H9 (cell line): ENCODE results near the gene TMEM178B. TPM values are rescaled to one million over a fixed set of nuclear protein-coding genes. Genes with fewer than 3 reads are reported as not detected.

Experiments
- DNase-seq: peaks from one replicate; pipeline ENCODE4 v3.0.0-alpha.2; 2017
- H2AFZ ChIP-seq: one replicate; pipeline ENCODE4 v1.6.1; 2013; ENCODE audit warnings: mild to moderate bottlenecking, low read length, control low read depth, moderate library complexity
- H2AK5ac ChIP-seq: 2 replicates; pipeline ENCODE4 v1.6.1; 2013; ENCODE audit warnings: low read length, control low read depth, mixed read lengths; ENCODE audit not compliant: insufficient read length
- H2BK120ac ChIP-seq: one replicate; pipeline ENCODE4 v1.6.1; 2013; ENCODE audit warnings: low read depth, mild to moderate bottlenecking, low read length, control low read depth, inconsistent platforms; ENCODE audit not compliant: poor library complexity, severe bottlenecking
- H2BK12ac ChIP-seq: 2 replicates; pipeline ENCODE4 v1.6.1; 2013; ENCODE audit warnings: low read length, control low read depth, mixed read lengths, low read depth; ENCODE audit not compliant: insufficient read length
- H2BK15ac ChIP-seq: 2 replicates; pipeline ENCODE4 v1.6.1; 2013; ENCODE audit warnings: low read depth, low read length, control low read depth
- H2BK20ac ChIP-seq: one replicate; pipeline ENCODE4 v1.6.1; 2013; ENCODE audit warnings: low read depth, mild to moderate bottlenecking, low read length, control low read depth, inconsistent platforms; ENCODE audit not compliant: poor library complexity, severe bottlenecking
- H2BK5ac ChIP-seq: 2 replicates; pipeline ENCODE4 v1.6.1; 2013; ENCODE audit warnings: low read length, control low read depth, mixed read lengths; ENCODE audit not compliant: insufficient read length
- H3K14ac ChIP-seq: 2 replicates; pipeline ENCODE4 v1.6.1; 2013; ENCODE audit warnings: low read length, control low read depth; ENCODE audit not compliant: insufficient read depth
- H3K18ac ChIP-seq: 2 replicates; pipeline ENCODE4 v1.6.1; 2013; ENCODE audit warnings: low read depth, mild to moderate bottlenecking, mixed read lengths, low read length, control low read depth; ENCODE audit not compliant: insufficient read length
- H3K23ac ChIP-seq: 2 replicates; pipeline ENCODE4 v1.6.1; 2013; ENCODE audit warnings: low read length, control low read depth, mixed read lengths, low read depth; ENCODE audit not compliant: insufficient read length
- H3K23me2 ChIP-seq: 2 replicates; pipeline ENCODE4 v1.6.1; 2013; ENCODE audit warnings: low read depth, mild to moderate bottlenecking, mixed read lengths, low read length, control low read depth; ENCODE audit not compliant: insufficient read length, poor library complexity, severe bottlenecking
- H3K27ac ChIP-seq: 2 replicates; pipeline ENCODE4 v1.5.1; 2013; ENCODE audit warnings: low read length, control low read depth, mixed read lengths, low read depth; ENCODE audit not compliant: insufficient read length
- H3K27me3 ChIP-seq: 2 replicates; pipeline ENCODE4 v1.6.1; 2013; ENCODE audit warnings: low read length, control low read depth, inconsistent platforms; ENCODE audit not compliant: insufficient read depth
- H3K4ac ChIP-seq: 2 replicates; pipeline ENCODE4 v1.6.1; 2013; ENCODE audit warnings: low read depth, mild to moderate bottlenecking, control low read depth, inconsistent platforms, low read length, moderate library complexity
- H3K4me1 ChIP-seq: 2 replicates; pipeline ENCODE4 v1.6.1; 2013; ENCODE audit warnings: low read length, control low read depth, inconsistent platforms; ENCODE audit not compliant: insufficient read depth
- H3K4me2 ChIP-seq: 2 replicates; pipeline ENCODE4 v1.6.1; 2013; ENCODE audit warnings: low read length, control low read depth, mixed read lengths; ENCODE audit not compliant: insufficient read length, insufficient read depth
- H3K56ac ChIP-seq: 2 replicates; pipeline ENCODE4 v1.6.1; 2013; ENCODE audit warnings: low read depth, mild to moderate bottlenecking, mixed read lengths, low read length, control low read depth; ENCODE audit not compliant: insufficient read length
- H3K79me1 ChIP-seq: 2 replicates; pipeline ENCODE4 v1.6.1; 2013; ENCODE audit warnings: low read depth, mild to moderate bottlenecking, moderate library complexity, low read length, control low read depth, inconsistent platforms; ENCODE audit not compliant: insufficient read depth, poor library complexity, severe bottlenecking
- H3K79me2 ChIP-seq: 2 replicates; pipeline ENCODE4 v1.6.1; 2013; ENCODE audit warnings: low read length, control low read depth, inconsistent platforms; ENCODE audit not compliant: insufficient read depth
- H3K9ac ChIP-seq: 2 replicates; pipeline ENCODE4 v1.6.1; 2013; ENCODE audit warnings: low read length, control low read depth, mixed read lengths; ENCODE audit not compliant: insufficient read length; ENCODE audit errors: extremely low read depth
- H3K9me3 ChIP-seq: one replicate; pipeline ENCODE4 v1.6.1; 2013; ENCODE audit warnings: low read depth, low read length, inconsistent platforms; ENCODE audit not compliant: control insufficient read depth
- H3T11ph ChIP-seq: one replicate; pipeline ENCODE4 v1.6.1; 2013; ENCODE audit warnings: mild to moderate bottlenecking, low read length, control low read depth, inconsistent platforms
- H4K20me1 ChIP-seq: one replicate; pipeline ENCODE4 v1.6.1; 2013; ENCODE audit not compliant: control insufficient read depth, insufficient read length, insufficient read depth
- H4K5ac ChIP-seq: 2 replicates; pipeline ENCODE4 v1.6.1; 2013; ENCODE audit warnings: low read depth, mild to moderate bottlenecking, mixed read lengths, low read length, control low read depth; ENCODE audit not compliant: insufficient read length
- H4K8ac ChIP-seq: replicated peaks from 2 replicates; pipeline ENCODE4 v1.6.1; 2013; ENCODE audit warnings: low read length, control low read depth, mixed read lengths, low read depth; ENCODE audit not compliant: insufficient read length
- H4K91ac ChIP-seq: 2 replicates; pipeline ENCODE4 v1.6.1; 2013; ENCODE audit warnings: low read depth, mild to moderate bottlenecking, moderate library complexity, mixed read lengths, low read length, control low read depth; ENCODE audit not compliant: insufficient read length
- H3K27ac Mint-ChIP-seq, 3 experiments: 2 replicates in 2 of 3; 3 replicates in 1 of 3; pipeline ENCODE4 v1.8.0; 2020 to 2021; ENCODE audit warnings: mixed read lengths in 3 of 3, mild to moderate bottlenecking in 1 of 3, moderate library complexity in 1 of 3
- H3K27me3 Mint-ChIP-seq: 2 replicates; pipeline ENCODE4 v1.8.0; 2021; ENCODE audit warnings: low read depth, mild to moderate bottlenecking, moderate library complexity, mixed read lengths
- H3K36me3 Mint-ChIP-seq, 3 experiments: 2 replicates in 2 of 3; 3 replicates in 1 of 3; pipeline ENCODE4 v1.8.0; 2020 to 2021; ENCODE audit warnings: low read depth in 3 of 3, mixed read lengths in 3 of 3; ENCODE audit not compliant: insufficient read depth in 1 of 3
- H3K4me1 Mint-ChIP-seq, 2 experiments: 2 replicates each; pipeline ENCODE4 v1.8.0; 2020; ENCODE audit warnings: mixed read lengths in 2 of 2
- H3K4me3 Mint-ChIP-seq, 2 experiments: 2 replicates in 1 of 2; 3 replicates in 1 of 2; pipeline ENCODE4 v1.8.0; 2020 to 2021; ENCODE audit warnings: mild to moderate bottlenecking in 2 of 2, mixed read lengths in 2 of 2, moderate library complexity in 1 of 2
- H3K9me3 Mint-ChIP-seq, 2 experiments: 2 replicates in 1 of 2; 3 replicates in 1 of 2; pipeline ENCODE4 v1.8.0; 2020; ENCODE audit warnings: mild to moderate bottlenecking in 2 of 2, mixed read lengths in 2 of 2, moderate library complexity in 1 of 2
- CTCF ChIP-seq: fragments of 200-600 bp; sonication (generic); conservative IDR thresholded peaks from 3 replicates; pipeline ENCODE4 v1.8.0; 2021; ENCODE audit warnings: antibody characterized with exemption, mild to moderate bottlenecking
- WGBS: extraction: QIAGEN DNeasy Blood & Tissue Kit; methylation state at CpG from one replicate; pipeline ENCODE4 v1.1.7; 2013; ENCODE audit warnings: missing lambda C conversion rate, low lambda C conversion rate, mixed read lengths; ENCODE audit not compliant: insufficient read length; ENCODE audit errors: extremely low coverage; 5-methylcytosine and 5-hydroxymethylcytosine counted together
- total RNA-seq: library from RNA; stranded (reverse); gene quantifications from 2 replicates; pipeline ENCODE4 v1.2.1, GENCODE V29; 2021

TMEM178B gene
- total RNA-seq, 1 experiment from 2014 or later = 11.3 TPM

- Histone ChIP-seq H2BK5ac (no peak overlapping the region), H4K91ac (no peak overlapping the region), H3K9me3 (no peaks in the 10 kb centered on the region), H3K23ac (no peak overlapping the region), H2BK120ac (no peak overlapping the region), H3K14ac (no peak overlapping the region), H3K79me1 (no peaks in the 10 kb centered on the region), H2BK20ac (no peak overlapping the region), H3K27ac (no peak overlapping the region), H3K56ac (no peak overlapping the region), H2BK12ac (no peak overlapping the region), H4K20me1 (no peaks in the 10 kb centered on the region), H4K8ac (no peak overlapping the region), H3K4me2 (no peak overlapping the region), H3K18ac (no peak overlapping the region), H3K23me2 (no peaks in the 10 kb centered on the region), H2BK15ac (no peak overlapping the region), H3K27me3 (no peaks in the 10 kb centered on the region), H4K5ac (no peak overlapping the region), H3K79me2 (no peaks in the 10 kb centered on the region), H3K9ac (no peak overlapping the region), H2AFZ (no peak overlapping the region), H3K4ac (no peak overlapping the region), H2AK5ac (no peak overlapping the region), H3K4me1 (no peaks in the 10 kb centered on the region), H3T11ph (no peak overlapping the region)
- Mint-ChIP-seq H3K4me3 (no peak overlapping the region), H3K27ac (0 out of 7 replicates have a peak overlapping the region, but pooled peaks of 1 of the 3 experiments have one; percentile 12), H3K4me1 (peaks cover 11% of the 10 kb centered on the region in 2 experiments), H3K27me3 (no peaks in the 10 kb centered on the region; the same call in 1 of the 2 replicates), H3K36me3 (no peaks in the 10 kb centered on the region), H3K9me3 (no peaks in the 10 kb centered on the region)
- no peak for DNase-seq
- WGBS = no CpG with 5 or more reads among the region's 8 CpGs
- no peak for TF ChIP-seq CTCF
Measured at GRCh38 chr7:141301544-141301943, 227.7 kb downstream of the TMEM178B start.
